ENCODE data around the gene MRTO4.
A peak's percentile ranks its signal among the peaks of the same experiment; 100 is the strongest.

MRTO4 gene

DNA sequence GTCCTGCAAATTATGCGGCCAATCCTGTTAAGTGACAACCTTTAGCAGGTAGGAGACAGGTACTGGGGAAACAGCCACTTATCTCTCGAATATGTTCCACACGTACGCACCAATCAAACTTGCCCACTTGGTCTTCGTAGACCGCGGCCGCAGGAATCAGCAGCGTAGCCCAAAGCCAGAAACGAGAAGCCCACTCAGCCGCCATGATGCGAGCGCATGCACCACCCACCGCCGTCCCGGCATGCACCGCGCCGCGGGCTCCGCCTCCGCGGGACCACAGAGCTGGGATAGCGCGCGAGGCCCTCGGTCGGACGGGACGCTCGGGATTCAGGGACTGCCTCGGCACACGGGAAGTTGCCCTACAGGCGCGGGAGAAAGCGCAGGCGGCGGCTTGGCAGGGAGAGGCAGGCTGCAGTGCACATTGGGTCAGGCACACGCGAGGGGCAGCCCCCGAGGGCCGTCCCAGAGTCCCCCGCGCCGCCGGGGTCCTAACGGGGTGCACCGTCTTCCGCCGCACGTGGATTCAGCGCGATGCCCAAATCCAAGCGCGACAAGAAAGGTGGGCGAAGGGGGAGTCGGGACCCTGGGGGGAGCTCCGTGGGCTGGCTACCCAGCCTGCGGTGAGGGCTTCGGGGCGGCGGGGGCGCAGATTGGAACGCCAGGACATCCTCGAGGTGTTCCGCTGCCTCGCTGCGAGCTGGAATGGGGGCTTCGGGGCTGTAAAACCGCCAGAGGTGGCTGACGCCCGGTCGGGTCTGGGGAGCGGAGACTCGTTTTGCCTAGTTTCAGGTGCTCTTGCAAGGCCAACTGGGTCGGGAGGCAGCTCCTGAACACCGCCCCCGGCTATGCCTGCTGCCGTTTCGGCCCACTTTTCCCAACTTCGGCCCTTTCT lies at the start of gene MRTO4, which contains the start of gene EMC1:
MRTO4 (plus strand) TSS at position 501 of the 892 bp plus-strand sequence; CDS start at position 532, 31 bp downstream.
EMC1 (minus strand) TSS at position 220 of the 892 bp plus-strand sequence; CDS start at position 205, 15 bp downstream.
- peak within 1 kb of the TSS; percentile 100 for H3K4me3 ChIP-seq (ENCODE audit: low read length)
- no peak for TF ChIP-seq ZNF274 (IDR thresholded peaks at IDR 0.05; ENCODE audit: low read depth, low read length)

DNA sequence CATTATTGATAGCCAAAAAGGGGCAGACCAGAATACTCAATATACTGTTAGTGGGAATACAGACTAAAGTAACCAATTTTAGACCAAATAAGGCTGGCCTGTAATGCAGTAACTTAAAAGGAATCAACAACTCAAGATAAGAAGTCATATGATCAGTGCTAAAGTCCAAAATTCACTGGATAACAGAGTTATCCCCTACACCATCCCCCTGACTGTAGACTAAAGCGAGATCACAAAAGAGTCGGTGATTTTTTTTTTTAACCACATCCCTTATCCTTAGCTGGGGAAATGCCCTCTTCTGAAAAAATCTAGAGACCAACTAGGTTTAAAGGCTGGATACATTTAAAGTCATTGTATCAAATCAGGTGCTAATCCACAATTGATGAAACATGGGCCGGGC lies 49.2 kb upstream of the MRTO4 start:
- H3K4me3 ChIP-seq (ENCODE audit: low read length), result no peak overlapping the region
- TF ChIP-seq ZNF274 (IDR thresholded peaks at IDR 0.05; ENCODE audit: low read depth, low read length), result no peak

DNA sequence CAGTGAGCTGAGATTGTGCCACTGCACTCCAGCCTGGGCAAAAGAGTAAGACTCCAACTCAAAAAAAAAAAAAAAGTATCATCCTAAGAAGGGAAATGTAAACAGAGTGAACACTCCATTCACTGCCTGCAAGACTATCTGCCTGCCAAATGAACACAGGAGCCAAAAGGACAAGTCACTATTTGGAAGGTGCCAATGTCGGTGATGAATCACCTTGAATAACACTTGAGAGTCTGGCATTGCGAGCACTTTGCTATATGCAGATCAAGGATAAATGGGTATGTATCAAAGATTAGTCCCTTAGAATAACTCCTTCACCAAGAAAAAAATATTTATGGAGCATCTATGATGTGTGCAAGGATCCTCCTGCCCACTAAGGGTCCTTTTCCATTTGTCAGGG lies 48.2 kb upstream of the MRTO4 start:
- no peak overlapping the region for H3K4me3 ChIP-seq (ENCODE audit: low read length)
- TF ChIP-seq ZNF274 (IDR thresholded peaks at IDR 0.05; ENCODE audit: low read depth, low read length), result no peak

DNA sequence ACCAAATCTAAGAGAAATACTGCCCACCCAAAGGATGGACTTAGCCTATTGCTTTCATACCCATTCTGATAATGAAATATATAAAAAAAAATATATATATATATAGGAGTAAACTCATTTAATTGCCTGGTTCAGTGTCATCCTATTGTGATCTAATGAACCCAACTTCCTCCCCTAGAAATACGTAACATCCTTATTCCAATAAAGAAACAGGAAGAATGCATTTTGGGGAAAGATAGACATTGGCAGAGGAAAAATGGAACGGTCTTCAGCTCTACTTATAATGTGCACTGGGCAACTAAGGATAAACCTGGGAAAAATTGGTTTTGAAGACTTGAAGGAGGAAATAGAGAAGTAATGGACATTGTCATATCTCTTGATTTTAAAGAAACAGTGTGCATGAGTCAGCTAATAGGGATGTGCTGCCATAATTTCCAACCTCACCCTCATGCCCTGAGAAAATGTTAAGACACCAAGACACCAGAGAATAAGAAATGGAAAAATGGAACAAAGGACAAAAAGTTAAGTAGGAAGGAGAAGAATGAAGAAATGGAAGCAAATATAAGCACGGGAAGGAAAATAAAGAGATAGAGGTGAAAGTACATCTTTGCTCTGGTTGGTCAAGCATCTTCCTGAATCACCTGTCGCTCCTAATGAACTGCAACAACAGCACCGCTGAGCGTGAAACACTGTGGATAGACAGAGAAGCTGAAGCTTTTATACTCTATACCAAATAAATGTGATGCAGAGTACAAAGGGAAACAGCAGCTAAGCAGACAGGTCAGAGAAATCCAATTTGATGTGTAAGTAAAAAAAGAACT lies 46.9 kb upstream of the MRTO4 start:
- TF ChIP-seq ZNF274 (IDR thresholded peaks at IDR 0.05; ENCODE audit: low read depth, low read length), result no peak
- peak overlapping the region; percentile 13; the same call in 1 of the 2 replicates for H3K4me3 ChIP-seq (ENCODE audit: low read length)

DNA sequence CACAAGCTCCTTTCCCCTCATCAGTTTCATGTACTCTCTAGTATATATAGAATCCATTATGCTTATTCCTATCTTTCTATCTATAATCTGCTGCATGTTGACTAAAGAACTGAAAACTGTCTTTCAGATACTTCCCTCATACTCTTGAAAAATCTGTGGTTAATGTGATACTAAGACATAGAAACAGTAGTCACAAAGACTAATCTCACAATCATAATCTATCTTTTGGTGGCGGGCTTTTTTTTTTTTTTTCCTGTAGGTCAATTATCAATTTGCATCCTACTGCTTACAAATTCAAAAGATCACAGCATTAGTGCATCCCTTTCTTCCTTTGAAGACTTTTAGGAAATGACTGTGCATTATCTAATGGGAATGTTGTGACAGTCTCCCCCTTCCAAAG lies 46.2 kb upstream of the MRTO4 start:
- no peak overlapping the region for H3K4me3 ChIP-seq (ENCODE audit: low read length)
- no peak for TF ChIP-seq ZNF274 (IDR thresholded peaks at IDR 0.05; ENCODE audit: low read depth, low read length)

DNA sequence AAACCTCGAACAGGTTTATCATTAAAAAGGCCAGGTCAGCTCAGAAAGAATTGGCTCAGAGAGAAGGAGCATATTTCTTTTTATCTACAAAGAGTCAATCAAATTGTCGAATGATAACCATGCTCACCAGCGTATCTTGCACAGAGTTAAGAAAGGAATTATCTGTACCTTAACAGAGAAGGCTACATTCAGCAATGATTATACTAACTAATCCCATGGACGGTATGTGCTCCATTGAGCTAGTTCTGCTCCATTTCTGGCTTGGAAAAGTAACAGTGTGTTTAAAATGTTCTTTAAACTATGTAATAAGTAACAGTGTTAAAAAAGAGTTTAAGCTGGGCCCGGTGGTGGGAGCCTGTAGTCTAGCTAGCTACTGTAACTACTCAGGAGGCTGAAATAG lies 45.8 kb upstream of the MRTO4 start:
- no peak for TF ChIP-seq ZNF274 (IDR thresholded peaks at IDR 0.05; ENCODE audit: low read depth, low read length)

DNA sequence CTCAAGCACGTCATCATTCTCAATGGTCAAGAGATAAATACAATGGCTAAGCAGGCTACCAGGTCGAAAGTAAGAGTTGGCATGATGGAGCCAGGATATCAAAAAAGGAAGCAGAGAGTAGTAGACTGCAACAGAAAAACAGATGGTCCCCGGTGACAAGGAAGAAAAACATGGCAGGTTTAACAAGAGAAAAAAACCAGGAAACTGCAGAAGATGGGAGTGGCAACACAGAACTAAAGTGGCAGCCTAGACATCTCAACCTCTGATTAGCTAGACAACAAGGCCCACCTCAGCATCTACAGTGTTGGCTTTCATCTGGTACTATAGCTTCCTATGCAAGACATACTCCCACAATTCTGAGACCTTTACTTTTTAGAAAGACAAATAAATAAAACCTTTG lies 44.7 kb upstream of the MRTO4 start:
- TF ChIP-seq ZNF274 (IDR thresholded peaks at IDR 0.05; ENCODE audit: low read depth, low read length), result no peak
- no peak overlapping the region for H3K4me3 ChIP-seq (ENCODE audit: low read length)

More for the DNA sequence above, 45.8 kb upstream of the MRTO4 start:
- H3K4me3 ChIP-seq (ENCODE audit: low read length), result peak overlapping the region; percentile 28; the same call in 1 of the 2 replicates

DNA sequence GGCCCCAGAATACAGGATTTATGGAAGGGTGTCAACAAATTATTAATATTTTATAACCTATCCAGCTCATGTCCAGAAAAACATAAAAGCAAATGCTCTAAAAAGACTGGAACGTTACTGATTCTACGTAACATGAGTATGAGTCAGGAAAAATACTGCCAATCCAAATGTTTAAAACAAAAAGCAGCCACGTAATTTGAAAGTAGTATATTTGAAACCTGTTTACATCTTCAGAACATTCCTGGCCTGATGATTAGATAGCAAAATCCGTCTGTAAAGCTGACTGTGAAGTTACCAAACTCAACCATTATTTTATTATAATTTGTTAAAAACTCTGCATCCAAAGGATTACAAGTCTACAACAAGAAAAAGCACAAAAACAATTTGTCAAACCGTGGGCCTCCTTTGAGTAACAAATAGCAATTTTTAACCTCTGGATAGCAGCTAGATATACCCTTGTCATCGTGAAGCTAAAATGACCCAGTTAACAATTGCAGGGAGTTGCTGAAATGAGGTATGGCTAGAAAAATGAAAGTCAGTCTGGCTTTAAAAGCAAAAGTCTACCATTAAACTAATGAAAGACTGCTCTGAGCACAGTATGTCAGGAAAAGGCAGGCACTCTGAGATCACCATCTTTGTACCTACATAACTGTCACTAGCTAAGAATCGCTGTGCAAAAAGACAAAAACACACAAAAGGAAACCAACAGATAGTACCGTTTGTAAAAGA lies 42.7 kb upstream of the MRTO4 start:
- peak overlapping the region; percentile 81 for H3K4me3 ChIP-seq (ENCODE audit: low read length)
- no peak for TF ChIP-seq ZNF274 (IDR thresholded peaks at IDR 0.05; ENCODE audit: low read depth, low read length)

DNA sequence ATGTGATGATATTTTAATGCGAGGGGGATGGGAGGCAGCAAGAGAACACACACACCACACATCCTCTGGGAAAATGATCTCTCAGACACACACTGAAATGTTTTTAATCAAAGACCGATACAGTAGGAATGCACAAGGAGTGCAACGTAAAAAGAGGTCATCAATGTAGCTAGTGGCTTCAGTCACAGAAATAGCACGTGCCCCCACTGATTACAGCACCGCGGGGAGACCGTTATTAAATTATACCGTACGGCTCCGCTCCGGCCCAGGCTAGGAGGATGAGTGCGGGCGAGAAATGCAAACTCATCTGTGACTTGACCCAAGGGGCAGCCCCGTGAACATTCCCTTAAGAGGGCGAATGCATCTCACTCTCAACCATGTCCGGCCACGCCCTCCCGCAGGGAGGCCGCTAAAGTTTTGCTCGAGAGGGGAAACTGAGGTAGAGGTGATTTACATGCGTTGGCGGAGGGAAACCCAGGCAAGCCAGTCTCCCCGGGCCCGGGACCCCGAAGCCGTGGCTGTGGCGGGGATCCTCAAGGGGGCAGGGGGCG lies 42.1 kb upstream of the MRTO4 start:
- peak overlapping the region; percentile 81 for H3K4me3 ChIP-seq (ENCODE audit: low read length)
- TF ChIP-seq ZNF274 (IDR thresholded peaks at IDR 0.05; ENCODE audit: low read depth, low read length), result no peak

DNA sequence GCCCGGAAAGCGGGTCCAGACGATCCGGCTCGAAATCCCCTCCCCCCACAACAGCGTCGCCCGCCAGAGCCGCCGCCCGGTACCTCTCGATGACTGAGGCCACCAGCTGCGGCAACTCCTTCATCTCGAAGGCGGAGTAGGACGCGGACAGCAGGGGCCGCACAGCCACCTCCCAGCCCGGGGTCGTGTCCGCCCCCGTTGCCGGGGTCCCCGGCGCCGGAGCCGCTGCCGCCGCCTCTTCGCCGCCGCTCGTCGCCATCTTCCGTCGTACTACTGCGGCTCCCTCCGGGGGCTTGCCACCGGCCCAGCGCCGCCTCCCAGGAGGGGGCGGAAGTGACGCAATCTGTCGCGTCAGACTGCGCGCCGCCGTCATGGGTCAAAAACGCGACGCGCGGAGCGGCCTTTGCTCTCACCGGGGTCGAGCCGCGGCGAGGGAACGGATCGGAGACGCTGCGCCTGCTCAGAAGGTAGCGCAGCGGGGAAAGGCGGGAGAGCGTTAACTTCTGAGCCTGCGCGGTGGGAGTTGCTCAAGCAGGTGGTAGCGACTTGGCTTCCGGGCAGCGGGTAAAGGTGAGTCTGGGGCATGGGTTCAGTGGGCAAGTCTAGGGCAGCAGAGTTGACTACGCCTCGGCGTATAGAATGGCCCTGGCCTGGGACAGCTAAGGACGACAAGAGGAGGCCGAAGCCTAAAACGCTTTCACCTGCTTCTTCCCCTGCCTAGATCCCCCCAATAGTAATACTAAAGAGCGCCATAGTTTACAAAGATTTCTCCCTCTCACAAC lies 41.4 kb upstream of the MRTO4 start, which contains the start of gene UBR4:
UBR4 (minus strand) TSS at position 277 of the 782 bp plus-strand sequence; CDS start at position 259, 18 bp downstream.
- TF ChIP-seq ZNF274 (IDR thresholded peaks at IDR 0.05; ENCODE audit: low read depth, low read length), result no peak
- peak within 1 kb of the TSS; percentile 81 for H3K4me3 ChIP-seq (ENCODE audit: low read length)

DNA sequence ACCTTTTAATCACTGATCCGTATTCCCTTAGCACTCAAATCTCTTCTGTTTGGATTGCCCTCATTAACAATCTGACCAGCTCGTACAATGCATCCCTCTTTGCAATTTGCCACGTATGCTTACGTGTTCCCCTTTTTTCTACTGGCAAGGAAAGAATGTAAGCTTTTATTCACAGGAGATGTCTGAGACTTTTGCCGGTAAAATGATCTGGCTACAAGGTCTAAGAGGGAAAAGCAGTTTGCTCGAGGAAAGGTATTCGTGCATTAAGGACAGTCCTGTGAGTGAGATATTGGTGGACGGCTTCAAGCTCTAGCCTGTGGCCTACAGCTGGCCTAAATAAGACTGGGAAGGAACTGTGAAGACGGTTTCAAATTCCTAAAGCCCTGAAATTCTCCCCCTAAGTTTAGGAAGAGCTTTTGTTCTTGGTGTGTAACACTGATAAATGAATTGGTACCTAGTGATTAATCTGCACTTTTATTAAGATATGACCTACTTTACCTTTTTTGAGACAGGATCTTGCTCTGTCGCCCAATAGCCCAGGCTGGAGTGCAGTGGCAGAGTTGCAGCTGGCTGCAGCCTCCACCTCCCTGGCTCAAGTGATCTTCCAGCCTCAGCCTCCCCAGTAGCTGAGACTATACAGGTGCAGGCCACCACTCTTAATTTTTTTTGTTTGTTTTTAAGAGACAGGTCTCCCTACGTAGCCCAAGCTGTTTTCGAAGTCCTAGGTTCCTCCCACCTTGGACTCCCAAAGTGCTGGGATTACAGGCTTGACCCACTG lies 40.6 kb upstream of the MRTO4 start:
- H3K4me3 ChIP-seq (ENCODE audit: low read length), result peak overlapping the region; percentile 81
- TF ChIP-seq ZNF274 (IDR thresholded peaks at IDR 0.05; ENCODE audit: low read depth, low read length), result no peak

DNA sequence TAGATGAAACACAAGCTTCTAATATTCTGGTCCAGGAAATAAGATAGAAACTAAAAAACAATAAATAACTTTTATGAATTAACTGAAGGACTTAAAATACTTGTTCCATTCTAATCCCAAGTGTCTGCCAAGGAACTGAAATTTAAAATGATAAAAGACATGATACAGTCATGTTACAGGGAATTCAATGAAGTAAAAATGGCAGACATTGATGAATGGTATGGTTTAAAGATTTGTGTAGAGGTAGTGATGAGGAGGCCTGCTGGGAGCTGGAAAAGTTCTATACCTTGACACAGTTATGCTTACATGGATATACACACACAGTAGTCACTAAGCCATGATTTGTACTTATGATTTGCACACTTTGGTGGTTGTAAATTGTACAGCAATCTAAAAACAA lies 39.4 kb upstream of the MRTO4 start:
- no peak for TF ChIP-seq ZNF274 (IDR thresholded peaks at IDR 0.05; ENCODE audit: low read depth, low read length)
- no peak overlapping the region; the same call in 1 of the 2 replicates for H3K4me3 ChIP-seq (ENCODE audit: low read length)
